Fibroblast of skin of left biceps (primary cell): ENCODE results near the gene TVP23A.
"Not testable (repeated sequence)": the region's sequence is repeated elsewhere in the genome, so short reads cannot be mapped to it uniquely, and the experiment has no call there.

ENCODE experiments used
- DNase-seq, 2 experiments: peaks; one replicate each; pipeline ENCODE4 v3.0.0-alpha.2; 2013; ENCODE audit warnings: low read depth in 2 of 2

Gene TVP23A

DNA sequence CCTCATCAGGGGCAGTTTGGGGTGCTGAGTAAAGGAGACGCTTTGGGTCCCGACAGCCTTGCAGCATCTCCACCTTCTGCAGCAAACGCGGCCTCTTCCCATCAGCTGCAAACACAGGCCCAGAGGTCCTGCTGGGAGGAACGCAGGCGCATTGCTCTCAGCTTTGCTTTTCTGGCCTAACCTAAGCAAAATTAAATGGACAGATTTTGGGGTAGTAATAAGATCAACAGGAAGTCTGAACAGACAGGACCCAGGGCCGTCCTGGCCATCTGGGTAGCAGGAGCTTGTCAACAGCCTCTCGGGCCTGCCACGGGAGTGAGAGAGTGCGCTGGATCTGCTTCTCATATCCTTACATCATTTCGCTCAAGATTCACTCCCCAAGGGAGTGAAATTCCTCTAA is 67.8 kb downstream of the TVP23A start:
- no peak for DNase-seq

DNA sequence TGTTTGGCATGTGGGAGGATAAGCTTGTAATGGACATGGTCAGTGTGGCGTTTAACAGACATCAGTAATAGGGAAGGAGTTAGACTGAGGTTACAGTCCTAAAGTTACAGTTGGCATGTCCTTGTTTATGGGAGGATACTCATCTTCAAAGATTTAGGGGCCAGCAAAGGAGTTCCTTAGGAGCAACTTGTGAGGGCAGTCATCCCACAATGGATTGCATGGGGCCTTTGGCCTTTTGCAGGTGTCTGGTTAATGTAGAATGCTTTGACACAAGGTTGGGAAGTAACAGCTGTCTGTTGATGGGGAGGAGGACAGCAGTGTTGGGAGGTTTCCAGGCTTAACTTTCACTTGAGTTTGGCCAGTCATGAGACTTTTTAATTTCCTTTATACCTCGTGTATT is 72.8 kb downstream of the TVP23A start:
- DNase-seq: no peak

DNA sequence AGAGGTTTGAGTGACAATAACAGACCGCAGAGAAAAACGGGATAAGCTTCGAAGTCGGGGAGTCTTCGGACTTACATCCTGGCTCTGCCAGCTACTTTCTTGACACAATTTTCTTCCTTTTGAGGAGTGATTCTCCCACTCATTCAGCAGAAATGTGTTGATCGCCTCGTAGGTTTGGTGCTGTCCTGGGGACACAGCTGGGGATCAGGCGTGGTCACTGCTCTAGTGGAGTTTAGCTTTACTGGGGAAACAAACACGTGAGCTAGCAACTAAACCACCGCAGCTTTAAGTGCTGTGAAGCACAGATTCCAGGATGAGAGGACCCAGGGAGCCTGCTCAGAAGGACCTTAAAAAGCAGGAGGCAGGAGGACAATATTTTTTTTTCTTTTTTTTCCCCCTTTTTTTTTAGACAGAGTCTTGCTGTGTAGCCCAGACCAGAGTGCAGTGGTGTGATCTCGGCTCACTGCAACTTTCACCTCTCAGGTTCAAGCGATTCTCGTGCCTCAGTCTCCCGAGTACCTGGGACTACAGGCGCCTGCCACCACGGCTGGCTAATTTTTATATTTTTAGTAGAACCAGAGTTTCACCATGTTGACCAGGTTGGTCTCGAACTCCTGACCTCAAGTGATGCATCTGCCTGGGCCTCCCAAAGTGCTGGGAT is 74.1 kb downstream of the TVP23A start:
- no peak for DNase-seq

DNA sequence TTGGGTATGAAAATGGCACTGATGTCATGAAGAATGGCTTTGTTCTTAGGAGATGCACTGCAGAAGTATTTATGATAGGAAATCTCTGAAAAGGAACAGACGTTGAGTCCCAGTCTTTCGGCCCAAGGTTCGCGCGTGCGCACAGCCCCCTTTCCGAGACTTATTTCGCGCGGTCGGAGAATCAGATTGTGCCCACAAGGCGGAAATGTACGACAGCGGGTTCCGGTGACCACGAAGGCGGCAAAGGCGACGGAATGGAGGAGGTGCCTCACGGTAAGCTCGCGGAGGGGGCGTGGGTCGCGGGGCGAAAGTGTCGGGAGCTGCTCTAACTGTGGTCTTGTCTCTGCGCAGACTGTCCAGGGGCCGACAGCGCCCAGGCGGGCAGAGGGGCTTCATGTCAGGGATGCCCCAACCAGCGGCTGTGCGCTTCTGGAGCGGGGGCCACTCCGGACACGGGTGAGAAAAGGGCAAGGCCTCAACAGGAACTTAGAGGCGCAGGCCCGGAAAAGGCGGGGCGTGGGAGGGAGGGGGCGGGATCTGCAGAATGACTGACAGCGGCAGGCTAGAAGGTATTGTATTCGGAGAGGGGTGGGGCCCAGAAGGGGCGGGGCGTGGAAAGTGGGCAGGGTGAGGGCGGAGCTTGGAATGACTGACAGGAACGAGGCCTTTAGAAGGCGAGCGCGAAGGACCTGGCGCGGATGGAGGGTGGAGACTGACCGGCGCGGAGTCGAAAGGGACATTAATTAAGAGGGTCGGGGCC is 74.8 kb downstream of the TVP23A start, which contains the start of gene NUBP1:
TSS of gene NUBP1 (plus strand) at position 233 of the 760 bp plus-strand sequence. CDS start at position 255, 22 bp downstream.
- peak; percentile 93 to 94 for DNase-seq

DNA sequence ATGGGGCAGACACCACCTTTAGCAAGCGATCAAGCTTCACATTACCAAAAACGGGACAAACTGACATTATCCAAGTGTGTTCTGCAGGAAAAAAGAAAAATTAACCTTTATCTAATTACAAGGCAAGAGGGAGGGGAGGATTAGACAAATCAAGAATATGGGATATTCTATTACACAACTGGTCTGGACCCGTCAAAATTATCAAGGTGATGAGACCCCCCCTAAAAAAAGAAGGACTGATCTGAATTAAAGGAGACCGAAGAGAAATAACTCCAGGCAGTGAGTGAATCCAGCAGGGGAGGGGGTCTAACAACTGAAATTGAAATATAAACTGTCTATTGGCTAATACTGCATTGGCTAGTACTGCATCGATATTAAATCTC is 75.4 kb downstream of the TVP23A start:
- DNase-seq: no peak

DNA sequence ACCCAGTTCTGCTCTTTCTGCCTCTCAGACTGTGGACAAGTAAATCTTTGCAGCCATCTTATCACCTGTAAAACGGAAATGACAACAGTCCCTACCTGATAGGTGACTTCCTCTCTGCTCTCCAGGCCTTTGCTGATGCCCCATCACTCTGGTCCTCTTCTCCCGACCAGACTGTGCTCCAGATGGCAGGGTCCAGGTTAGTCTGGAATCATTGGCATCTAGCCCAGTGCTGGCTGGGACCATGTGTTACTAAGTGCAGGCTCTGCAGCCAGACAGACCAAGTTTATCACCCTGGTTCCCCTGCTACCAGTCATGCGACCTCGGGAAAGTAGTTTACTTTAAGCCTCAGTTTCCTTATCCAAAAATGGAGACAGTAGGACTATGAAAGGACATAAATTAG is 76.8 kb downstream of the TVP23A start:
- DNase-seq: no peak

DNA sequence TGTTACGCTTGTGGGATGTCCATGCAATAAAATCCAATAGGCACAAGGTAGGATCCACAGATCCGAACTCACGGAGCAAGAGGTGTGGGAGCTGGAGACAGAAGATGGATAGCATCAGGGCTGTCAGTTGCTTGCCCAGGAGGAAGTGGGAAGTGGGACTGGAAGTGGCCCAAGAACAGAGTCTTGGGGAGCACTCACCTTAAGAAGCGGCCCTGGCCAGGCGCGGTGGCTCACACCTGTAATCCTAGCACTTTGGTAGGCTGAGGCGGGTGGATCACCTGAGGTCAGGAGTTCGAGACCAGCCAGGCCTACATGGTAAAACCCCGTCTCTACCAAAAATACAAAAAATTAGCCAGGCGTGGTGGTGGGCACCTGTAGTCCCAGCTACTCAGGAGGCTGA is 77.3 kb downstream of the TVP23A start:
- not testable (repeated sequence) for DNase-seq

DNA sequence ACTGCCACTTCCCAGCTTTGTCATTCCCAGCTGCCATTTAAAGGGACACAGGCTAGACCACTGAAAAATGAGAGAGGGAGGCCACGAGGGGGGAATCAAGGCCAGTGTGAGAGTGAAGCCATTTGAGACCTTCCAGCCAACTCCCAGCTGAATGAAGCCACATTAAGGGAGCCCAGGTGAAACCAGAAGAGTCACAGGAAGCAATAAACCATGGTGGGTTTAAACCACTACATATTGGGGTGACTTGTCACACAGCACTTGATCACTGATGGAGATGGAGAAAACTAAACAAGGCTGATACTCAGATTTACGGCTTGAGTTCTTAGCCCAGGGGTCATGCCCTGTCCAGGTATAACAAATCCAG is 77.8 kb downstream of the TVP23A start:
- DNase-seq: no peak

DNA sequence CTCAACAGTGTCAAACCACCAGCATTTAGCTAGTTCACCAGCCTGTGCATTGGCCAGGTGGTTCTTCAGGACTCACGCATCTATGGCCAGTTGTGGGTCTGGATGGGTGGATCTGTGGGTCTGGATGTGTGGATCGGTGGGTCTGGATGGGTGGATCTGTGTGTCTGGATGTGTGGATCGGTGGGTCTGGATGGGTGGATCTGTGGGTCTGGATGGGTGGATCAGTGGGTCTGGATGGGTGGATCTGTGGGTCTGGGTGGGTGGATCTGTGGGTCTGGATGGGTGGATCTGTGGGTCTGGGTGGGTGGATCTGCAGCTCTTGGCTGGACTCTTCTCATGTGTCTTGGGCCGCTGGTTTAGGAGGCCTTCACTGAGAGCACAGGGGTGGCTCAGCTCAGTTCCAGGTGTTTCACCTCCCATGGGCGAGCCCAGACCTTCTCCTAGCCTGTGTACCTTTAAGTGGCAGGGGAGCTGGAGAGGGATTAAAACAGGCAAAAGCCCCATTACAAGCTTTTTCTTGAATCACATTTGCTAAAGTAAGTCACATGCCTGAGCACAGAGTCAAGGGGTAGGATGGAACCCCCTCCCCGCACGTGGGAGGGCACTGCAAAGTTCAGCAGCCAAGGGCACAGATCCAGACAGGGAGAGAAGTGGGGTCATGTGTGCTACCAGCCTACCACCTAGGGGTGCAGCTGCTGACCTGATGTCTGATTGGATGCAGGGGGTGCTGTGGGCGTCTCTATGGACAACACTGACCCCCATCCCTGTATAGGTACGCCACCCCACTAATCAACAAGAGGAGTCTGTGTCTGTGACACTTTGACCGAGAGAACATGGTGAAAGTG is 78.4 kb downstream of the TVP23A start:
- no peak for DNase-seq

DNA sequence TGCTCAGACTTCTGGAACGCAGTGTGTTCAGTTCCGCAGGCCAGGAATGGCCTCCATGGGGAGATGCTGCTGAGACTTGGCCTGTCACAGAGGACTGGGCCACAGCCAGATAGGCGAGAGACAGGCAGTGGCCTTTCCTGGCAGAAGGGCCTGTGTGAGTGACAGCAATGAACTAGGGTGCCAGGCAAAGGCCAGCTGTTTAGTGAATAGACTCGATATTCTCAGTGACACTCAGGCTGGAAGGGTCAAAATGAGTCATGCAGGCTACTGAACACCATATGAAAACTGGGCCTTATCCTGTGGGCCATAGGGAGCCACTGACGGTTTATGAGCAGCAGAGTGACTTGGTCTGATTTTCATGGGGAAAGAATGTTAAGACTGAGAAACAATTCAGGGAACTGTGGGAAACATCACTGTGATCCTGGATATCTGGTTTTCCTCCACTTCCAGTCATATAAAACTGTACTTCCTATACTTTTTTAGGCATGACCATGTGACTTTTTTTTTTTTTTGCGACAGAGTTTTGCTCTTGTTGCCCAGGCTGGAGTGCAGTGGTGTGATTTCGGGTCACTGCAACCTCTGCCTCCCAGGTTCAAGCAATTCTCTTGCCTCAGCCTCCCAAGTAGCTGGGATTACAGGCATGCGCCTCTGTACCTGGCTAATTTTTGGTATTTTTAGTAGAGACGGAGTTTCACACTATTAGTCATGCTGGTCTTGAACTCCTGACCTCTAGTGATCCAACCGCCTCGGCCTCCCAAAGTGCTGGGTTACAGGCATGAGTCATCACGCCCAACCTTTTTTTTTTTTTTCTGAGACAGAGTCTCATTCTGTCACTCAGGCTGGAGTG is 80.1 kb downstream of the TVP23A start:
- DNase-seq: no peak

DNA sequence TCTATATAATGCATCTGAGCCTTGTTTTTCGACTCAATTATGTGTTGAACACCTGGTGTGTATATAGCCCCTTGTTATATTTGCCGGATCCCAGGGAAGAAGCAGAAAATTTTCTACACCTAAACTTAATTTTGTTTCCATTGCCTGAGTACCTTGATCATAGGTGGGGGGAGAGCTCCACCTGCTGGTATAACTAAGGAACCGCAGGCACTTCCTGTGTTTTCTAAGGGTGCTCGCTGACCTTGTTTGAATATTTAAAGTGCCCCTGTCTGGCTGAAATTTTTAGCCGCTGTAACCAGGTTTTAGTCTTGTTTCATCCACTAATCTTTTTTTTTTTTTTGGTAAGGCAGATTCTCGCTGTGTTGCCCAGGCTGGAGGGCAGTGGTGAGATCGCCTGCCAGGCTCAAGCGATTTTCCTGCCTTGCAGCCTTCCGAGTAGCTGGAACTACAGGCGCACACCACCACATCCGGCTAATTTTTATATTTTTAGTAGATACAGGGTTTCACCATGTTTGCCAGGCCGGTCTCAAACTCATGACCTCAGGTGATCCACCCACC is 81.4 kb downstream of the TVP23A start:
- DNase-seq: no peak

DNA sequence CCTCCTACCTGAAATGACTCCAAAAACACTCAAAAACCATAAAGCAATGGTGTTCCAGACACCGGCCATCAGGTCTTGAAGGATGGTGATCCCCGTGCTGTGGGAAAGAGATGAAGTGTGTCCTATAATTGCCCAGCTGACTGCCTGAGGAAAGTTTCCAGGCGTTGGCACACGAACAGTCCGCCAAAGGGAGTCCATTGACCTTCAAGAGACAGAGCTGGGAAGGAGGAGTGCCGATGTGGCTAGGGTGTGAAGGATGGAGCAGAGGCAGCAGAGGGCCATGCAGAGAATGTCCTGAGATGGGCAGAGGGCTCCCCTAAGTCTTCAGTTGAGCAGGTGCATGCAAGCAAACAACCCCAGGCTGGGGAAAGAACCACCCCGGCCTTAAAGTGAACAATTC is 86.8 kb downstream of the TVP23A start:
- no peak for DNase-seq

DNA sequence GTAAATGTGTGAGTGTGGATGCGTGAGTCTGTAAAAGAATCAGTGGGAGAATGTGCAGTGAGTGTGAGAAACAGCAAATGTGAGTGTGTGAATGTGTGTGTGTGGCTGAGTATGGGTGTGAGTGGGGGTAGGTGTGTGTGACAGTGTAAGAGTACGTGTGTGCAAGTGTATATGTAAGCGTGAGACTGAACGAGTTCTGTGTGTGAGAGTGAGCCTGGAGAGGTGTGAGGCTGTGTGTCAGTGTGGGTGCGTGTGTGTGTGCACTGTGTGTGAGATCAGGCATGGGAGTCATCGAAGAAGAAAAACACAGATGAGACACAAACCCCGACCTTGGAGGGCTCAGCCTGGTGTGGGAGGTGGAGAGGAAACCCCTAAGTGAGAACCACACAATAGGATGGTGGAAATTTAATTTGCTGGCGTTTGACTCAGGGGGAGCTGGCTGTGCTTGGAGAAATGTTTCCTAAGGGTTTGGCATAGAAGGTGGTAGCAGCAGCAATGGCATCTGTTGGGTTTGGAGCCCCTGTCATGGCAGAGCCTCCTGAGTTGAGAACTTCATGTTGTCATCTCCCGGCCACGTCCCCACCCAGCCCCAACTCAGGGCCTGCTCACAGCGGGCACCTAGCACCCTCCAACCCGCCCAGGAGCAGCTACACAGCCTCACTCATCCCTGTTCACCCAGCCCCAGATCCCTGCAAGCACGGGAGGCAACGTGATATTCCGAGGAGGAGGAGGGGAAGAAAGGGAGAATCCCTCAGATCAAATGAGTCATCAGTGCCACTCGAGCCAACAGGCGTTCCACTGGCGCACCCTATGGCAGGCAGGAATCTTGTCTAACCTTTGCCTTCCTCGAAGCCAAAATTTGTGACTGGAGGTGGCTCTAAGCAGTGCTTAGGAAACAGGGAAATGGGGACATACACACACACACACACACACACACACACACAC is 89.2 kb downstream of the TVP23A start:
- DNase-seq: no peak

DNA sequence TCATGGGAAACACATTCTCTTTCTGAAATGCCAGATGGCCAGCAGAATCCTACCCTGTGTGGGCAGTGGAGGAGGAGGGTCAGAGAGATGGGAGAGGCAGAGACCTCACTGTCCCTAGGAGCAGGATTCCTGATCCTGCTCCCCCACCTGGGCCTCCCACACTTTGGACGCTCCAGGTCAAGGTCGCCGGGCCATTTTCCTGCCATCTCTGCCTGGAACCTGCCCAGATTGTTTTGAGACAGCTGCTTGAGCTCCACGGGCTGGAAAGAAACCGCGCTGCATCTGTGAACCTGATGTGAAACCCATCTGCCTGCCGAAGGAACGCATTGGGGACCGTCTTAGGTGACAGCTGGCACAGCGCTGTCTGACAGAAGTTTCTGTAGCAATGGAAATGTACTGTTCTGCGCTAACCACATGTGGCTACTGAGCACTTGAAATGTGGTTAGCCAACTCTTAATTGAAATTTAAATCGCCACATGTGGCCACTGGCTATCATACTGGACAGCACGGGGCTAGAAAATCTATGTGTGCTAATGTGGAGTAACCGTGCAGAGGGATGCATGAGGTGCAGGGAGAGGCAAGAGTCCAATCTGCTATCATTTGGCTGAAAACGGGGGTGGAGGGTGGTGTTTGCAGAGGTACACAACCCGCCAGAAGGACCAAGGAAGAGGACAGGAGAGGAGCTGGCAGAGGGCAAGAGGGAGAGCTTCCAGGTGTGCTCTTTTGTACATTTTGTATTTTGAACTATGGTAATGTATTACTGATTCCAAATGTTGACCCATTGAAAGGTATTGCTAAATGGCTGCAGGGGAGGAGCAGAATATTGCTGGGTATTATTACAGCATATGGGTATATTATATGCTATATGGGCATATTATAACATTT is 90.3 kb downstream of the TVP23A start:
- no peak for DNase-seq
